Stimulated activated CD4-positive, alpha-beta T cell treated with anti-CD3 and anti-CD28 coated beads, Interleukin-12 subunit alpha, Interleukin-12 subunit beta, amount 100 ng/mL, for 48 hours (primary cell): Measurements from ENCODE around the gene CAMK2B.
A peak's percentile ranks its signal among the peaks of the same experiment; 100 is the strongest.

Experiments used
- DNase-seq, 3 donors: peaks; one replicate each; pipeline ENCODE4 v3.0.0-alpha.2; 2020; ENCODE audit warnings: low read depth in 2 of 3, low spot score in 1 of 3

The CAMK2B gene

DNA sequence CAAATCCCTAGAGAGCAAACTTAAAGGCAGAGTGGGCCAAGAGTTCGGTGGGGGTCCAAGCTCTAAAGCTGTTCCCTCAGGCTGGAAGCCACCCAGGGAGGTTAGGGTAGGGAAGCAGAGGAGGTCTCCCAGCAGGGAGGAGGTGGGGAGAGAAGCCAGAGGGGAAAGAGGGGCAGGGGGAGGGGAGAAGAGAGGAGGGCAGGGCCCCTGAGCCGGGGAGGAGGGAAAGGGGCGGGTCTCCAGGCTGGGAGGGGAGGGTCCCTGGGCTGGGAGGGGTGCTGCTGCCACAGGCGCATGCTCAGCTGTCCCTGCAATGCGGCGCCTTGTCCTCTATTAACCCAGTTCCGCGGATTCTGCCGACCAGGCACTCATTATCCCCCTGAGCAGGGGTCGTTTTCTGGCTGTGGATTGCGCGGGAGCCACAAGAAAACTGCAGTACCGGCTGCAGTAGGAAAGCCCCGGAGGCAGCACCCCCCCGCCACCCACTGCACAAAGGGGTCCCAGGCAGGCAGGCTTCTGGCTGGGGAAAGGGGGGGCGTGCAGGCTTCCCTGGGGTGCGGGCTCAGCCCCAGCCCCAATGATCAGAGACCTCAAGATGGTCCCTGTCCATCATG lies 49.3 kb downstream of the CAMK2B start:
- no peak for DNase-seq

DNA sequence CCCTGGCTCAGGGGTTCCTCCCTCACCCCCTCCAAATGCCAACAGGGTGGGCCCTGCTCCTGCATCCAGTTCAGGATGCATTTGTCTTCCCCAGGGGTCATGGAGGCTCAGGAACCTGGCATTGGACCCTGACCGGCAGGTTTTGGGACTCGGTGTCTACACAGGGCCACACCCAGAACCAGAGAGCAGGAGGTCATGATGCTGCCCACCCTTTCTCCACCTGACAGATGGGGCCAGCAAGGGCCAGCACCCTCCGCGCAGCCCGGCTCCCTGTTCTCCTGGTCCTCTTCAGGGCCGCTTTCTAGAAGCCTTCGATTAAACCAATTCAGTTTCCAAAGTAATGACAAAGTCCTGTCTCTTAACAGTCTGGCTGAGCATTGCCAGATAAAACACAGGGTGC lies 50.2 kb downstream of the CAMK2B start:
- no peak for DNase-seq

DNA sequence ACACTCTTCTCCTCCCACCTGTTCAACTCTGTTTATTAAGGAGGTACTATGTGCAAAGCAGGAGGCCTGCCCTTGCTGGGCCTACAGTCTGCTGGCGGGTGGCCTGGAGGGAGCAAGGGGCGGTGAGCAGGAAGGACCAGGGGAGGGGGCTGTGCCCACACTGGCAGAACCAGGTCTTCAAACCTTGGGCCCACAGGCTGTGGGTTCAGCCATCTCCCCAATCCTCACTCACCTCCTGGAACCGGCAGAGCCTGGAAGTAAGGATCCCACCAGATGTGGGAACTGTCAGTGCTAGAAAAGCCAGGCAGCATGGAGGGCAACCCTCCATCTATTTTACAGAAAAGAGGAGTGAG lies 50.8 kb downstream of the CAMK2B start:
- DNase-seq, result no peak

DNA sequence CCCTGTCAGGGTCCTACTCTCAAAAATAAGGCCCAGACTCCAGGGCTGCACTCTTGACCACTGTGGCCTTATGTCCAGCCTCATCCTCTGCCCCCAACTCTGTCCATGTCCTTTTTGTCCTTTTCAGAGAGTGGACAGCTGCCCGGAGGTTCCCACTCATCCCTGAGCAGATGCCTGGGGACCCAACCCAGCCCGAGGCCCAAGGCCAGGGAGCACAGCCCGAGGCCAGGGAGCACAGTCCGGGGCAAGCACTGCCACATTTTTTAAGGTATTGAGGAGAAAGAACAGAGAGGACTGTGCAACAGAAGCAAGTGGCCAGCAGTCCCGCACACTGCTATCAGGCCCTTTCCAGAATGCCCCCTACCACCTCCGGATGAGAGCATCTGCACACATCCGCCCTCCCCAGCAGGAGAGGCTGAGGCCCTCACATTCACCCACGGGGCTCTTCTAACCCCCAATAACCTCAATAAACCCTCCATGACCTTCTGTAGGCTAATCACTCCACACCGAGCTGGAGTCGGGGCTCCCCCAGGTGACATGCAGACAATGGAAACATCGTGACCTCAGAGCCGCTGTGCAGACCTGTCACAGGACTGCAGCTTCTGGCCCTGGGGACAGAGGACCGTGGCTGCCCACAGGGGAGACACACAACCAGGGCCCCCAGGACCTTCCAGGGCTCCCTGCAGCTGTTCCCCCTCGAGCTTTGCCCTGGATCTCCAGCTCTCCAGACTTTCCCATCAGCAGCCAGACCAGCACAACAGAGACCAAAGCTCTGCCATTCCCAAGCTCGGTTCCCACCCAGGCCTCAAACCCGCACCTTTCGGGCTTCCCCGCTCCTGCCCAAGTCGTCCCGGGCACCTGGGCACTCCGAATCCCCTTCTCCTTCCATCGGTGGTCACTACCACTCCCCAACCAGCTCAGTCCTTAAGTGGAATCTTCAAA lies 51.4 kb downstream of the CAMK2B start:
- no peak for DNase-seq

DNA sequence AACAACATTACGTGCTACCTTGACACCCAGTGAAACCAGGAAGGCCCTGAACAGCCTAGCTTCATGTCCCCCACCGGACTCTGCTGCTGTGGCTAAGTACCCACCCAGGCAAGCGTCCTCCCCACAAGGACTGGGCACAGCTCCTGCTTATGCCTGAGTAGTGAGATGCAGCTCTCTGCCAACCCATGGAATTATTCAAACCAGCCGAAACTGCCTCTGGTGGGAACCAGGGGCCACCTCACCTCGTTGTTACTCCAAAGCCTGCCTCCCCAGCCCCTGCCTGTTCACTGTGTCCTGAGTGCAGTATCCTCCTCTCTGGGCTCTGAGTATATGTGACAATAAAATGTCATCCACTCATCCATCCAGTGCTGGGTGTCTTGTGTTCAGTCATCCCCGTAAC lies 52.4 kb downstream of the CAMK2B start:
- no peak for DNase-seq

DNA sequence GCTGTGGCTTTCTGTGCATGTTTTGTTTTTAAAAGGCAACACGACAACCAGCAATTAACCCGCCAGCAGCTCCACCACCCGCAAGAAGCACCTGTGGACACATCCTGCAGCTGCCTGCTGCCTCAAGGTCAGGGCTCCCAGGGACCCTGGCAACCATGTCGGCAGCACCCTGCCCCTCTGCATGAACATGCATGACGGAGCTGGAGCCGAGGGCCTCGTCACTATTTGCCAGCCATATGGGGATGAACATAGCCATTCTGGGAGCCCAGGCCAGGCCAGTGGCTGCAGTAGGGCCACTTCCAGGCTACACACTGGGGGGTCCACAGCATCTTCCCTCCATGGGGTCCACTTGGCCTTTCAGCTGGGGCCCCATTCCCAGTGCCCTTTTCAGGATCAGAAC lies 52.9 kb downstream of the CAMK2B start:
- no peak for DNase-seq

DNA sequence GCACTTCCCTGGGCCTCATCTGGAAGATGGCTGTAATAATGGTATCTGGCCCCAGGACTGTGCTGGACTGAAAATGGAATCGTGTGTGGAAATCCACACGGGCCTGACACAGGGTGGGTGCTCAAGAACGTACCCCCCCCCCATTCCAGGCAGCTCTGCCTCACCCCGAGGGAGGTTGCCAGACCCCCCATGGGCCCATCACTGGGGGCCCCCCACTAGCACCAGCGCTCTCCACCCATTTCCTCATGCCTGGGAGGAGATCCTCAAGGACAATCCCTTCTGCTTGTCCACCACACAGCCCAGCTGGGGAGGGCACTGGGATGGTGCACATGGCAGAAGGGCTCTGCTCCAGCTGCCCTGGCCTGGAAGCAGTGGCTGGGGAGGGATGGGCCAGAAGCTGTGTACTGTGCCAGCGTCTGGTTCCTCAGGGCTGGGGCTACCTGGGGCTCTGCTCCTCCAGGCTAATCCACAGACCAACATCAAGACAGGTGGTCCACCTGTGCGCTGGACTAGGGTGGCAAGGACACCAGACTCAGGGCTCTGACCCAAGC lies 55.4 kb downstream of the CAMK2B start:
- DNase-seq, result no peak

DNA sequence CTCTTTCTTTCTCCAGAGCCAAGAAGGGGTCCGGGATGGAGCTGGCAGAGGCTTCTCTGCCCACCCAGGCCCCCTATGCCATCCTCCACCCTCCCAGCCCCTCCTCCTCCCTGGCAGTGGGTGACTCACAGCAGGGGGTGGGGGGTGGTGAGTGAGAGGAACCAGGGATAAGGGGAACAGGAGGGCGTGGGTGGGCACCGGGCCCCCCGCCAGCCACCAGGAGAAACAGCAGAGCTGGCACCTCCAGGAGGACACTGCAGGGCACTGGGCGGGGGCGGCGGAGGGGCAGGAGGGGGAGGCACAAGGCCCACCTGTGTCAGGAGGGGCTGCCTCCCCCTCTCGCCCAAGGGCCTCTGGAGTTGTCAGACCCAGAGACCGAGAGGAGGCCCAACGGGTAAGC lies 56.0 kb downstream of the CAMK2B start:
- DNase-seq, result no peak

DNA sequence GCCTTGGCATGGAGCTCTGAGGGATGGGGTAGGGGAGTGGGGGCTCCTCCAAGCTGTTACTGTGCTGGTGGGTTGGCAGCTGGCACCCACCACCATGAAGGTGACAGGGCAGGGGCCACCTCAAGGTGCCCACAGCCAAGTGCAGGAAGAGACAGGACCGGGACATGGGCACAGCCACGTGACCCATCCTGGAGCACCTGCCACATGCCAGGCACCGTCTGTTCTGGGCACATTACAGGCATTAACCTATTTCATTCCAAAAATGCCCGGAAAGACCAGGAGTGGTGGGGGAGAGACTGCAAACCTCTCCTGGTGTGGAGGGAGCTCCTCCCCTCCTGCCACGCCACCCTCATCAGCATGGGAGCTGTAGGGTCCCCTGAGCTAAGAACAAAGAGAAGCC lies 56.7 kb downstream of the CAMK2B start:
- DNase-seq, result no peak

DNA sequence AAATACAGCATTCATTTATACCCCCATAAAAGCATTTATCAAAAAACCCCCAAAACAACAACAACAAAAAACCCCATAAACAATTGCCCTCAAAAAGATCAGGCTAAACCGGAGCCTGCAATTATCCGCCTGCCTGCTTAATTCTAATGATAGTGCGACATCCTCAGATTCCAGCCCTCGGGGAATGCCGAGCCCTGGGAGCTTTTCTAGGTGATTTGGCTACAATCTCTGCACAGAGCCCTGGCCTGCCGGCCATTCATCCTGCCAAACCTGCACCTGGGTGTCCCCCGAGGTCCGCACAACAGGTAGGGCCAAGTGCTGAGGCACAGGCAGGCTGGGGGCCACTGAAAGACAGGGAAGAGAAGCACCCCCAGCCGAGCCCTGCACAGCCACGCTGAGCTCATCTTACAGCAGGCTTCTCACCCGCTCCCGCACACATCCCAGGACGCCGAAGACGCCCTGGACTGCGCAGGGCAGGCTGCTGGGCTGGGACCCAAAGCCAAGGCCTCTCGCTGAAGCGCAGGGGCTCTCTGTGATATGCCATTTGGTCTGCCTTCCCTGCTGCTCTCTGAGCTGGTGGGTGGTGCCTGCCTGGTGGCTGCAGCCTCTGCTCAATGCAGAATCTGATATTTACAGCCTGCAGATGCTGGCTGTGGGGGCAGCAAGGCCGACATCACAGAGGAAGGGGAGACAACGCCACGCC lies 57.5 kb downstream of the CAMK2B start:
- DNase-seq, result no peak

DNA sequence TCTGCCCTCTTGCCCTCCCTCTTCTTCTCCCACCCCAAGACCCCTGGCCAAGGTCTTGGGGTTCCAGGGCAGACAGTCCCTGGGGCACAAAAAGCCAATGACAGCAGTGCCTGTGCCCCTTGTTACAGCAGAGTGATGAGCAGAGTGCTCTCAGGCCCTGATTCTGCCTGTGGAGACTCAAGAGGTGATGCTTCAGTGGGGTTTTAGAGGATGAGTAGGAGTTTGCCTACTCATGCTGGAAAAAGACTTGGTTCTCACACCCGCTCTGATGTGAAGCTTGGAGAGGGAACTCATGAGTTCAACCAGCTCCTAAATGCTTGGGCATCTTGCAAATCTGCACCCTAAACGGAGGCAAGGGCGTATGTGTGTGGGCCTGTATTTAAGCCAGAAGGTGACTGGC lies 58.2 kb downstream of the CAMK2B start:
- DNase-seq, result no peak

DNA sequence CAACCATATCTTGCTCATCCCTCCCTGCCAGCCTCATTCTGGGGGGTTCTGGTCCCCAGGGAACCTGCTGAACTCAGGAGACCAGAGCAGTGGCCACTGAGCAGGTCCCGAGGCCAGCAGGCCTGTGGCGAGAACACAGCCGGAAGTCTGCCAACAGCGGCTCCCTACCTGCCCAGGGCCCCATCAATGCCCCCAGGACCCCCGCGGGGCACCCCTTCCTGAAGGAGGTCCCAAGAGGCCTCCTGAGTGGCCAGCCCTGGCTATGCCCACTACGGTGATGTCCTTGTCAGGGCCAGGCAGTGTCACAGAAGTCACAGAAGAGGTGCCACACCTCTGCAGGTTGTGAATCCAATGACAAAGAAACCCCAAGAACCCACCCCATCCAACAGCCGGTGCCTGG lies 58.9 kb downstream of the CAMK2B start:
- no peak for DNase-seq

DNA sequence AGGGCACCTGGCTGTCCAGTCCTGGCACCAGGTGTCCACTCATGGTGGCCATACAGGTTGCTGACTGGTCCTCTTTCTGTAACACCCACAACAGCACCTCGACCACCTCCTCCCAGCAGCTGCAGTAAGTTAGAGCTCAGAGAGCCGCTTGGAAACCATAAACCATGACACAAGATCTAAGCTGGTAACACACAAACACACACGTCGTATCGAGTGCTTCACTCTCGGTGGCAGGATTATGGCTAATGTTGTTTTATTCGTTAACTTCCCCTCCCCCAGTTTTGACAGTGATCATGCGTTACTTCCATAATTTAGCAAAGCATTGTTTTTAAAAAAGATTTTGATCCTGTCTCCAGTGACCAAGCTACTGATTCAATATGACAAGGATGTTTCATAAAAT lies 59.7 kb downstream of the CAMK2B start:
- no peak for DNase-seq

DNA sequence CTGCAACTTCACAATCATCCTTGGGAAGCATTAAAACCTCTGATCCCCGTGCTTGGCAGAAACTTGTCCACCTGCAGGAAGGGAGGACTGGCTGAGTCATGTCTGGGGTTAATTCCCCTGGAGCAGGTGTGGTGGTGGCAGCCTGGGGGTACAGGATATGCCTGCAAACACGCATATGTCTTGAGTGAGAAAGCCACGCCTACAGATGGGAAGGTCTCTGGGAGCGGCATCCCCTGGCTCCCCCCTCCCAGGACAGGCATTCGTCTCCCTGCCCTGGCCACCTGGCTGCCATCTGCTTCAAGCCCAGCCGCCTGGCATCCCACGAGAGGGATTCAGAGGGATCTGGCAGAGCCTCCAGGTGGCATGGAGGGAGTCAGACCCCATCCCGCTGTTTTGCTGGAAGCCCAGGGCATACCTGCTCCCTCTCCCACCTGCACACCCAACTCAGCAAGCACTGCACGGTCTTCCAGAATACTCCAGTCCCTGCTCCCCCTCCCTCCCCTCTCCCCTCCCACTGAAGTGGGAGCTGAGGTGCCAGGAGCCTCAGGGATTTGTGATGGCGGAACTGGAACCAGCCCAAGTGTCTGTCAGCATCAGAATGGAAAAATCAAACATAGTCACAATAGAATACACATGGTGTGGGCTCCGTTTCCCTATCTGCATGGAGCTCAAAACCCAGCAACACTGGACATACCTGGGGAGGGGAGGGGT lies 61.0 kb downstream of the CAMK2B start:
- DNase-seq, result no peak

DNA sequence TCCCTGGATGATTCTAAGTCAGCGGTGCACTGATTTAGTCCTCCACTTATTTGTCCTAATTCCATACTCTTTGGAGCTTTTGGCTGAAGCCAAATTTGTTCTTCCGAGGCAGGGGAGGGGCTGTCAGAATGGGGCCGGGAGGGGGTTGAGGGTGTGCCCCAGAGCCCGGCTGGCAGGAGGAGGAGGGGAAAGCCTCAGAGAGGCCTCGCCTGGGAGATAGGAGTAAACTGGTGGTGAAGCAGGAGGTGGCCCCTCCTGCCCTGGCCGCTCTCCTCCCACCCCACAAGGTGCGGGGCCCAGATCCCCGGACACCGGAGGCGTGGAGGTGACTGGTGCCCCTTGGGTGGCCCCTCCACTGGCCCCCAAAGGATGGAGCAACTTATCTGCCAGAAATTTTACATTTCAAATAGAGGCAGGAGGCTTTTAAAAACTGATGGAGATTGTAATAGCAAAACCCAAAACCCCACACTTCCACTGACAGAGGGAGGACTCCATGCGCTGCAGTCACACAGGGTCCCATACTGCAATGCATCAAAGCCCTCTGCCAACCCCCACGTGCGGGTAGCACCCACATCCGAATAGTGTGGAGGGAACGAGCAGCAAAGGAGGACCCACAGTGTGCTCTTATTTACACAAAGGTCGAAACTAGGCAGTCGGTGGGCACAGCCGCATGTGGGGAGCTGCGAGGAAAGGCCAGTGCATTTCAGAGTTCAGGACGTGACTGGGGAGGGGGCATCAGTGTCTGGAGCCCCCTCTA lies 61.9 kb downstream of the CAMK2B start:
- DNase-seq, result no peak

DNA sequence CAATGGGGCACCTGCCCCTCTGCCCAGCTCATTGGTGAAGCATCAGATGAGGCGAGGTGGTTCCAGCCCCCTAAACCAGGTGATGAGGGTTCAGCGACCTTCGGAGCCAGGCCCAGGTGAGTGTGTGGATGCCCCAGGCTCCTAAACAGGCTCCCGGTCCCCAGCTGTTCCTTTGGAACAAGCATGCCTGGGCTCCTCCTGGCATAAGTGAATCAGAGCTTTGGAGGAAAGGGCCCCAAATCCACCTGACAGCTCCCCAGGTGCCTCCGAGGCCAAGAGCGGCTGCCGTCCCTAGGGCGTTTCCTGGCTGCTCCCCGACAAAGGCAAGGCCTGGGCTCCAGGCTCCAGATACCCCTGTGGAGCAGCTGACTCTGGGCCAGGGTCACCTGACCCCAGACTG lies 63.4 kb downstream of the CAMK2B start:
- no peak for DNase-seq

DNA sequence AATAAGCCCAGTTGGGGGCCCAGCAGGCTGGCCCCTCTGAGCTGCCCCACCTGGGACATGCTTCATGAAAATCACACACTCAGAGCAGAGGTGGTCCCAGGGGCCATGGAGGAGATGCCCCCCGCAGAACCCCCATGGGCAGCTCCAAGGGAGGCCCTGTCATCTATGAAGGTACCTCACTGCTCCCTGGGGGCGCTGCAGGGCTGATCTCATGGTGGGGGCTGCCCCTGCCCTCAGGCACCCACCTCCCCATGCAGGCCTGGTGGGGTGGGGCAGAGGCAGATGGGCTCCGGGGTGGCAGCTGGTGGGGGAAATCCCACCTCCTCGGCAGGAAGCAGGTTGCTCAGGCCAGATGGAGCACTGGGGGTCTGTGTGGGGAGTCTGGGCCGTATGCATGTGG lies 64.2 kb downstream of the CAMK2B start:
- no peak for DNase-seq

DNA sequence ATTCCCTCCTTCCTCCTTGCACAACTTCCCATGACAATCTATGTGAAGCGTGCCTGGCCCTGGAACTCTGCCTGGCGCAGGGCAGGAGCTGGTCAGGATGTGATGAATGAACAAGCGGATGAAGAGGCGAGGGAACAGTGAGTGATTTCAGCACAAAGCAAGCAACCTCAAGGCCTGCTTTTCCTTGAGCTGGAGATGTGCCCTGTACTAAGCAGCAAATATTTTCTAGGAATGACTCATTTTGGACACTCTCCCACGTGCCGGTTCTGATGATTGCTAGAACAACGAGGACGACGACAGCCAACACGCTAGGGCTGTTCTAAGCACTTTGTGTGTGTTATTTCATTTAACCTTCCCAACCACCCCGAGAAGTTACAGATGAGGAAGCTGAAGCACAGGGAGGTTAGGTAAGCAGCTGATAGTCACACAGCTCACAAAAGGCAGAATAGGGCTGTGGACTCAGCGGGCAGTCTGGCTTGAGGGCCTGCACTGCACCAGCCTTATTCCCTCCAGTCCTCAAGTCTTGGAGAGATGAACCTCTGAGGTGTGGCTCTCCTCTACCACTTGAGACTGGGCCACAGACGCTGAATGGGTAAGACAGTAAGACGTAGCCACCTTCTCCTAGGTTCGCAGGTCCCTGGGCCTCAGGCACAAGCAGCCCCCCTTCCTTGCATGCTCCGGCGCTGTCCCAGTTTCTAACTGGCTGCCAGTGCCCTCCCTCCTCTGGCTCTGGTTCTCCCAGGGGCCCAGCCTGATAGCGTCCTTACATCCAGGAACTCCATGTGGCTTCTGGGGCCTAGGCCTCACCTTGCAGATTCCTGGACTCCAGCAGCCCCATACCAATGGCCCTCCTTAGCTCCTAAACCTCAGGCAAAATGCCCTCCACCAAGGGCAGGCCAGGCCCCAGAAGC lies 65.6 kb downstream of the CAMK2B start:
- peak in 1 of 3 donors; percentile 9 for DNase-seq

DNA sequence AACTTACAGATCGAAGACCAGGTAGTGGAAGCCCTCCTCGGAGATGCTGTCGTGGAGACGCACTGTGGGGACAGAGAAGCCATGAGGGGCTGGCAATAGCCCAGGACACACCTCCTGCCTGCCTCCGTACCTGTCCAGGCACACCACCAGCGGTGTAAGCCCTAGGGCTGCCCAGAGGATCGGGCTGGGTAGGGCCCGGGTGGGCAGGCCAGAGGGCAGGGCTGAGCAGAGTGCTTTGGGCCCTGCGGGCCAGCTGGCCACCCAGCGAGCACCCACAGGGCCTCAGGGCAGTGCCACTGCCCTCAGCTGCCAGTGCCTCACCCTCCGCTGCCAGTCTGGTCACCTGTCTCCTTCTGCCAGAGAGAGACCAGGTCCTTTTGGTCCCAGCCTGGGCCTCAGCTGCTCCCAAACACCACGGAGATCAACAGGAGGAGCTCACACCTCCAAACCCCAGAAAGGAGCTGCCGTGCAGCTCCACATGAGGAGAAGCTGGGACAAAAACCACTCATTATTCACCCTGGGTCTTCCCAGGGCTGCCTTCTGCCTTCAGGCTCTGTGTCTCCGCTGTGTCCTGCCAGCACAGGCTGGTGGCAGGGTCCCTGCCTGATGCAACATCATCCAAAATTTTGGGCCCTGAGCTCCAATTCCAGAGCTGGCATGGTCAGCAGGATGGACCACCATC lies 66.4 kb downstream of the CAMK2B start:
- DNase-seq, result no peak
